Suprapubic skin (tissue), 4 donors: ENCODE data around the gene LIPC. TPM values are rescaled to one million over a fixed set of nuclear protein-coding genes. Genes with fewer than 3 reads are reported as not detected.

Experiments
- DNase-seq, 2 donors: peaks; one replicate each; pipeline ENCODE4 v3.0.0-alpha.2; 2019; ENCODE audit warnings: low spot score in 2 of 2
- H3K27ac ChIP-seq: fragments of 200-600 bp; sonication (generic); one replicate; pipeline ENCODE4 v1.5.1; 2019
- H3K27me3 ChIP-seq: fragments of 200-600 bp; sonication (generic); one replicate; pipeline ENCODE4 v1.5.1; 2019
- H3K36me3 ChIP-seq: fragments of 200-600 bp; sonication (generic); one replicate; pipeline ENCODE4 v1.5.1; 2019
- H3K4me1 ChIP-seq: fragments of 200-600 bp; sonication (generic); one replicate; pipeline ENCODE4 v1.5.1; 2019
- H3K4me3 ChIP-seq: fragments of 200-600 bp; sonication (generic); one replicate; pipeline ENCODE4 v1.5.1; 2019; ENCODE audit warnings: mild to moderate bottlenecking
- H3K9me3 ChIP-seq: fragments of 200-600 bp; sonication (generic); one replicate; pipeline ENCODE4 v1.5.1; 2019
- EP300 ChIP-seq: sonication (generic); formaldehyde crosslinking; IDR thresholded peaks from one replicate; pipeline ENCODE4 v1.6.1; 2017; ENCODE audit warnings: antibody characterized with exemption
- POLR2A ChIP-seq, 2 donors: fragments of 450-650 bp; IDR thresholded peaks; one replicate each; pipeline ENCODE4 v1.6.1; 2017; ENCODE audit warnings: antibody characterized with exemption in 2 of 2, mild to moderate bottlenecking in 2 of 2, moderate library complexity in 2 of 2
- POLR2AphosphoS5 ChIP-seq, 3 donors: sonication (generic); formaldehyde crosslinking; IDR thresholded peaks; one replicate each; pipeline ENCODE4 v1.6.1; 2017; ENCODE audit warnings: antibody characterized with exemption in 3 of 3
- WGBS: methylation state at CpG from one replicate; pipeline ENCODE4 v1.1.5; 2018; 5-methylcytosine and 5-hydroxymethylcytosine counted together
- total RNA-seq, 4 donors: library from RNA; depleted of rRNA; stranded (reverse); fragments of >200 nt; gene quantifications; one replicate each; pipeline ENCODE4 v1.1.0, GENCODE V29; 2016
- TF ChIP-seq, protein P1 (sequence below), 2 donors: fragments of 200-600 bp in 1 of 2; fragments of 450-650 bp in 1 of 2; sonication (generic) in 1 of 2; IDR thresholded peaks; one replicate each; pipeline ENCODE4 v1.5.1; 2016 to 2019; ENCODE audit warnings: antibody characterized with exemption in 2 of 2, mild to moderate bottlenecking in 1 of 2, moderate library complexity in 1 of 2

Gene LIPC
- total RNA-seq, 4 donors from 2014 or later, result 0.26 to 0.96 TPM; not detected in 2

DNA sequence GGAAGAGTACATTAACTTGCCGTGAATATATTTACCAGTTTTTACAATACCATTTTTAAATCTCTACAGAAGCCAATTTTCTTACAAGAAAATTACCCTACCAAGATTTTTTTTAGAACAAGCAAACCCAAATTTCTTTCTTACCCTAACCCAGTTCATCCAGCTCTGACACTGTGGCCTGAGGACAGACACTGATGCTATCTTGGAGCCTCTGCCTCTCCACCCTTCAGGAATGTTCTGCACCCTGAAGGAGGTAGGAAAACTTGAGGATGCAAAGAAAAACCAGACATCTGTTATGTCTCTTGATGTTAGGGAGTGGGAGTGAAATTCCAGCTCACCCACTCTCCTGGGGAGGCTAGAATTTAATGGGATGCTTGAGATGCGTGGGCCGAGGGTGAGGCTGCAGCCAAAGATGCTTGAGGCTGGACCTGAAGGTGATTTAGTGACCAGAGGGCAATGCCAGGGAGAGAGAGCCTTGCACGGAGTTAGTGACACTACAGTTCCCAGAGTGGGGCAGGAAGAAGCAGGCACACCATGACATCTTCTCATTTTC, 69.9 kb downstream of the LIPC start:
- H3K4me3 ChIP-seq, result no peak overlapping the region
- TF ChIP-seq EP300 (no peak), POLR2AphosphoS5 (IDR thresholded peaks at IDR 0.05) (no peak), POLR2A (IDR thresholded peaks at IDR 0.05) (no peak)
- TF ChIP-seq, protein P1, sequence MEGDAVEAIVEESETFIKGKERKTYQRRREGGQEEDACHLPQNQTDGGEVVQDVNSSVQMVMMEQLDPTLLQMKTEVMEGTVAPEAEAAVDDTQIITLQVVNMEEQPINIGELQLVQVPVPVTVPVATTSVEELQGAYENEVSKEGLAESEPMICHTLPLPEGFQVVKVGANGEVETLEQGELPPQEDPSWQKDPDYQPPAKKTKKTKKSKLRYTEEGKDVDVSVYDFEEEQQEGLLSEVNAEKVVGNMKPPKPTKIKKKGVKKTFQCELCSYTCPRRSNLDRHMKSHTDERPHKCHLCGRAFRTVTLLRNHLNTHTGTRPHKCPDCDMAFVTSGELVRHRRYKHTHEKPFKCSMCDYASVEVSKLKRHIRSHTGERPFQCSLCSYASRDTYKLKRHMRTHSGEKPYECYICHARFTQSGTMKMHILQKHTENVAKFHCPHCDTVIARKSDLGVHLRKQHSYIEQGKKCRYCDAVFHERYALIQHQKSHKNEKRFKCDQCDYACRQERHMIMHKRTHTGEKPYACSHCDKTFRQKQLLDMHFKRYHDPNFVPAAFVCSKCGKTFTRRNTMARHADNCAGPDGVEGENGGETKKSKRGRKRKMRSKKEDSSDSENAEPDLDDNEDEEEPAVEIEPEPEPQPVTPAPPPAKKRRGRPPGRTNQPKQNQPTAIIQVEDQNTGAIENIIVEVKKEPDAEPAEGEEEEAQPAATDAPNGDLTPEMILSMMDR (IDR thresholded peaks at IDR 0.05), result no peak
- no peak for DNase-seq
- no peaks in the 10 kb centered on the region for H3K27me3 ChIP-seq
- no peaks in the 10 kb centered on the region for H3K36me3 ChIP-seq
- H3K9me3 ChIP-seq, result no peaks in the 10 kb centered on the region
- 88% methylated on average over 4 of the region's 4 CpGs for WGBS
- no peak overlapping the region for H3K27ac ChIP-seq
- peaks cover 21% of the 10 kb centered on the region for H3K4me1 ChIP-seq

GRCh38 chr15:58503139-58504027, 71.6 kb downstream of the LIPC start:
- Histone ChIP-seq H3K36me3 (no peaks in the 10 kb centered on the region), H3K4me3 (no peak overlapping the region), H3K27ac (no peak overlapping the region), H3K4me1 (peaks cover 26% of the 10 kb centered on the region), H3K9me3 (no peaks in the 10 kb centered on the region), H3K27me3 (no peaks in the 10 kb centered on the region)
- WGBS, result 94% methylated on average over 6 of the region's 6 CpGs
- TF ChIP-seq POLR2A (IDR thresholded peaks at IDR 0.05) (no peak), POLR2AphosphoS5 (IDR thresholded peaks at IDR 0.05) (no peak), EP300 (no peak)
- TF ChIP-seq, protein P1 (IDR thresholded peaks at IDR 0.05), result no peak
- DNase-seq, result no peak

- H3K27me3 ChIP-seq, result no peaks in the 10 kb centered on the region
- H3K36me3 ChIP-seq, result no peaks in the 10 kb centered on the region
- H3K4me1 ChIP-seq, result peaks cover 19% of the 10 kb centered on the region
- H3K9me3 ChIP-seq, result no peaks in the 10 kb centered on the region
- DNase-seq, result no peak
- WGBS, result 89% methylated on average over 6 of the region's 6 CpGs
- TF ChIP-seq POLR2A (IDR thresholded peaks at IDR 0.05) (no peak), EP300 (no peak), POLR2AphosphoS5 (IDR thresholded peaks at IDR 0.05) (no peak)
- TF ChIP-seq, protein P1 (IDR thresholded peaks at IDR 0.05), result no peak
- no peak overlapping the region for H3K27ac ChIP-seq
- H3K4me3 ChIP-seq, result no peak overlapping the region
Observed at GRCh38 chr15:58504674-58505234, 73.0 kb downstream of the LIPC start.

GRCh38 chr15:58505581-58505980, 73.8 kb downstream of the LIPC start:
- H3K9me3 ChIP-seq, result no peaks in the 10 kb centered on the region
- H3K4me1 ChIP-seq, result peaks cover 19% of the 10 kb centered on the region
- 57% methylated on average over 7 of the region's 7 CpGs for WGBS
- no peak for DNase-seq
- TF ChIP-seq POLR2AphosphoS5 (IDR thresholded peaks at IDR 0.05) (no peak), EP300 (no peak), POLR2A (IDR thresholded peaks at IDR 0.05) (no peak)
- TF ChIP-seq, protein P1 (IDR thresholded peaks at IDR 0.05), result no peak
- no peaks in the 10 kb centered on the region for H3K36me3 ChIP-seq
- no peak overlapping the region for H3K27ac ChIP-seq
- H3K4me3 ChIP-seq, result no peak overlapping the region
- H3K27me3 ChIP-seq, result no peaks in the 10 kb centered on the region

DNA sequence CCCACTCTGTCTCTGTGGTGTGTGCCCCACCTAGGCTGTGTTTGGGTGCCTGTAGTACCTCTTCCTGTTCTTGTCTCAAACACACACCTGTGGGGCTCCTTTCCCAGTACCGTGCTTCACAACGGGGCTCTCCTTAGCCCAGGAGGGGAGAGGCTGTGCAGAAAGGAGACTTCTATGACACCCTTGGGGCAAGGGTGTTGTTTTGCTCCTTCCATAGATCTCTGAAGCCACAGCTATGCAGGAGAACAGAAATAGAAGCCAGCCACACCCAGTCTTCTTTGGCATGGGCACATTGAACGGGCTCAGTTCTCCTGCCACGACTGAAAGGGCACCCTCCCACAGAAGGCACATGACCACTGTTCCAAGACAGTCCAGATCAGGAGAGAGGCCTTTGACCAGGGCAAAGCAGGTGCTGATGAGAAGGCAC, 74.3 kb downstream of the LIPC start:
- no peak overlapping the region for H3K27ac ChIP-seq

More for the DNA sequence above, 74.3 kb downstream of the LIPC start:
- H3K4me1 ChIP-seq, result peaks cover 19% of the 10 kb centered on the region
- no peak for DNase-seq
- H3K9me3 ChIP-seq, result no peaks in the 10 kb centered on the region
- H3K27me3 ChIP-seq, result no peaks in the 10 kb centered on the region
- TF ChIP-seq EP300 (no peak), POLR2AphosphoS5 (IDR thresholded peaks at IDR 0.05) (no peak), POLR2A (IDR thresholded peaks at IDR 0.05) (no peak)
- TF ChIP-seq, protein P1 (IDR thresholded peaks at IDR 0.05), result no peak
- H3K36me3 ChIP-seq, result no peaks in the 10 kb centered on the region
- no peak overlapping the region for H3K4me3 ChIP-seq
- 34% methylated on average over 4 of the region's 4 CpGs for WGBS
